ENCODE data around the gene MAP3K20. TPM values are rescaled to one million over a fixed set of nuclear protein-coding genes. Genes with fewer than 3 reads are reported as not detected.

Gene MAP3K20
- total and polyA plus RNA-seq, 2 of the 4 experiments (the other 2 are of a cell fraction), result 27.5 to 84.4 TPM

DNA sequence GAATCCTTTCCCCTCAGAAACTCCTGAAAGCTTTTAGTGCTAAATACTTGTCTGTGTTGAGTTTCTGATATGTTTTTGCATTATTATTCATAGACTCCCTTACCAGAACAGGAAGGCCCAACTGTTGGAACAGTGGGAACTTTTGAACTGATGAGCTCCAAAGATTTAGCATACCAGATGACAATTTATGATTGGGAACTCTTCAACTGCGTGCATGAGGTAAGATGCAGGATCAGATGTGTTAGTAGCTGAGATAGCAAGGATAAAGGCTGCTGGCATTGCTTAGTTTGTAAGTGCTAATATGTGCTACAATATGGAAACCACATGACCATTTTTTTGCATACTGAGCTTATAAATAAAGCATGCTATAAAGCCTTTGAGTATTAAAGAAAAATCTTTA is 49.2 kb upstream of the MAP3K20 start (continued):
- TF ChIP-seq, protein P1, sequence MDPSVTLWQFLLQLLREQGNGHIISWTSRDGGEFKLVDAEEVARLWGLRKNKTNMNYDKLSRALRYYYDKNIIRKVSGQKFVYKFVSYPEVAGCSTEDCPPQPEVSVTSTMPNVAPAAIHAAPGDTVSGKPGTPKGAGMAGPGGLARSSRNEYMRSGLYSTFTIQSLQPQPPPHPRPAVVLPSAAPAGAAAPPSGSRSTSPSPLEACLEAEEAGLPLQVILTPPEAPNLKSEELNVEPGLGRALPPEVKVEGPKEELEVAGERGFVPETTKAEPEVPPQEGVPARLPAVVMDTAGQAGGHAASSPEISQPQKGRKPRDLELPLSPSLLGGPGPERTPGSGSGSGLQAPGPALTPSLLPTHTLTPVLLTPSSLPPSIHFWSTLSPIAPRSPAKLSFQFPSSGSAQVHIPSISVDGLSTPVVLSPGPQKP (IDR thresholded peaks at IDR 0.05; ENCODE audit: borderline replicate concordance, low read depth, low read length), result no peak
- TF ChIP-seq MXI1 (IDR thresholded peaks at IDR 0.05; ENCODE audit: borderline replicate concordance, low read depth, low read length) (no peak), FOS (IDR thresholded peaks at IDR 0.05; ENCODE audit: low read depth, low read length) (no peak)
